Middle frontal gyrus (tissue), 1 donor: ENCODE data around the gene TOR3A.

Experiments used
- DNase-seq: peaks from one replicate; pipeline ENCODE4 v3.0.0-alpha.2; 2015; ENCODE audit warnings: low spot score; ENCODE audit errors: extremely low spot score

The TOR3A gene

DNA sequence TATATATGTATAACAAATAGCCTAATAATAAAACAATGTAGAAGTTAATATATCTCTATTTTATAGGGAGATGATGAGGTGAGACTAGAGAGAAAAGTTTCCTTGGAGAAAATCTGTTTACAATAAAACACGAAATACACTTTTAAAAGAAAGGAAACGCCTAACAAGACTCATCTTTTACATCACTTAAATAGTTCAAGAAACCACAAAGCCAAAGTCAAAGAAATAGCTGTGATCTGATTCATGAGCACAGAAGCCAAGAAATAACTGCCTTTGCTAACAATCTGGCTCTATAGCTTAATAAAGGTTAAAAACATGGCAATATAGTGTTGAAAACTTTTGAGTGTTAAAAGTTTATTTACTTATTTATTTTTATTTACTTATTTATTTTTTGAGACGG lies 61.5 kb downstream of the TOR3A start:
- no peak for DNase-seq

DNA sequence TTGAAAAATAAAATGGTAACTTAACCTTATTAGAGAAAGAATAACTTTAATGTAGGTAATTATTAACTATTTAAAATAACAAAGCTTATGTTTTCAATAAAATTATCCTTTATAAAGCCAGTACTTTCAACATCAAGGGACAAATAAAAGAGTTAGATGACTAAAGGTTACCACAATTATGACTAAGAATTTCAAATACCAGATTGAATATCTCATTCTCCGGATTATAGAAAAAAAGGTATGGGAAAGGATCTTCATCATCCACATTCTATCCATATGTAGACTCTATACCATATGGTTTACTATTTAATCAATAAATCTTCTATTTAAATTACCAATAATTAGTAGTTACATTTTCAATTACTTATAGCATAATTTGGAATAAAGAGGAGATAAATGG lies 62.8 kb downstream of the TOR3A start:
- DNase-seq: no peak

GRCh38 chr1:179145521-179145920 lies 63.7 kb downstream of the TOR3A start:
- no peak for DNase-seq
